Amniotic epithelial cell (primary cell): ENCODE data around the gene RNF220.

Experiments
- DNase-seq: peaks from one replicate; pipeline ENCODE4 v3.0.0-alpha.2; 2010; ENCODE audit warnings: low read depth

The RNF220 gene

DNA sequence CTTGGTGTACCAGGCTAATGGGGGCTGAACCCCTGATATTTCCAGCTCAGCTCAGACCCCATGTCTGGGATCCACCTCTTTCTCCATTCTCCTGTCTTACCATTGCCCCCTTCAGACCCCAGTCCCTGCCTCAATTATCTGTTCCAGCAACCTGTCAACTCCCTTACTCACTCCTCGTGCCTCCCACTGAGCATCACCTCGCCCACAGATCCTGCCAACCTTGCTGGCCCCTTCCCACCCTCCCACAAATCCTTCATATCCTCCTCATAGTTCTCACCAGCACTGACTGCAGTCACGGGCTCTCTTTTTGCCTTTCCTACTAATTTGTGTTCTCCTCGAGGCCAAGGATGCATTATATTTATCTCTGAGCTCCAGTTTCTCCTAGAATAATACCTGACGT, 206.4 kb downstream of the RNF220 start:
- DNase-seq: no peak

DNA sequence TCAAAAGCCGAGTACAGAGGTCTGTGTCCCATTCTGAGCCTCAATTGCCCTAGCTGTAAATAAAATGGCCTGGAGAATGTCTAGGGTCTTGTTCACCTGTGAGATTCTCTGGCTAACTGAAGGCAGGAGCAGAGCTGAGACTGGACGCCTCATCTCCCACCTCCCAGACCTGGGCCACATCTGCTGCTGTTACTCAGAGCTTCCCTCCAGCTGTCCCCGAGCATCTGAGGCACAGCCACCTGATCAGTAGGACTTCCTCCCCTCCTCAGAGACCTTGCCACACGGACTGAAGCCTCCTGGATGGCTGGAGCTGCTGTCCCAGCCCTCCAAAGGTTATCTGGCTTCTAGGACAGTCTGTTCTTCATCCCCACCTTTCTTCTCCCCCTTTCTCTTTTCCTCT, 206.8 kb downstream of the RNF220 start:
- DNase-seq: no peak

DNA sequence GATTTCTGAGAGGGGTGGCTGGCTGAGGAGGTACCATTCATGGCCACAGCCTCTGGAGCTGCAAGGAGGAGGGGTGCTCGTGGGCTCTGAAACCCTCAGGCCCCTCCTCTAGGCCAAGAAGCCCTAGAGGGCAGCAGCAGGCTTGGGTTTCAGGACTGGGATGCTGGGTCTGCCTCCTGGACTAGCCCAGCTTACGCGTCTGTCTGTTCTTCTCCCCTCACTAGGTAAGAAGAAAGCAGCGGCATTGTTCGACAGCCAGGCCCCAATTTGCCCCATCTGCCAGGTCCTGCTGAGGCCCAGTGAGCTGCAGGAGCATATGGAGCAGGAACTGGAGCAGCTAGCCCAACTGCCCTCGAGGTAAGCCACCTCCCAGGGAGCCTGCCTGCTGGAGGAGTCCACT, 208.9 kb downstream of the RNF220 start:
- no peak for DNase-seq

DNA sequence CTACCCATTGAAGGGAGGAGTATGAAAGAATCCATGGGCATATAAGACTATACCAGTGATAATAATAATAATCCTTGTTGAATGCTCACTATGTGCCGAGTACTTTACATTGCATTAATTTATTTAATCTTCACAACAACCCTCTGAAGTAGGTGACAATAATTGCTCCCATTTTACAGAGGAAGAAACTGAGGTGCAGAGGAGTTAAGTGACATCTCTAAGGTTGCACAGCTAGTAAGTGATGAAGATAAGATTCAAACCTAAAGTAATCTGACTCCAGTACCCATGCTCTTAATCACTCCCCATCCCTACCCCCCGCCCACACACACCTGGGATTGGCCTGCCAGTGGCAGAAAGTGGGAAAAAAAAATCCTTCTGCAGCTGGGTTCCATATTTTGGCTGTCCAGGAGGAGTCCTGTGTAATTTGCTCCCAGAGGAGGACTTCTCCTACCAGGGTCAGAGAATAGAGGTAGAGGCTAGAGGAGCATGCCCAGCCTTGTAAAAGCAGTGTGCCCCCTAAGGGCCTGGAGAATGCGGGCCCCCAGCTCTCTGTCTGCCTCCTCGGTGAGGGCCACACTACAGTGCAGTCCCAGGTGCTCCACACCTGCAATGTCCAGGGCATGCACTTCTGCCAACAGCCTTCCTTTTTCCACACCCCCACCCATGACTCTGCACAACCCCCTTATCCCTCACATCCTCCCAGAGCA, 211.4 kb downstream of the RNF220 start:
- DNase-seq: no peak

DNA sequence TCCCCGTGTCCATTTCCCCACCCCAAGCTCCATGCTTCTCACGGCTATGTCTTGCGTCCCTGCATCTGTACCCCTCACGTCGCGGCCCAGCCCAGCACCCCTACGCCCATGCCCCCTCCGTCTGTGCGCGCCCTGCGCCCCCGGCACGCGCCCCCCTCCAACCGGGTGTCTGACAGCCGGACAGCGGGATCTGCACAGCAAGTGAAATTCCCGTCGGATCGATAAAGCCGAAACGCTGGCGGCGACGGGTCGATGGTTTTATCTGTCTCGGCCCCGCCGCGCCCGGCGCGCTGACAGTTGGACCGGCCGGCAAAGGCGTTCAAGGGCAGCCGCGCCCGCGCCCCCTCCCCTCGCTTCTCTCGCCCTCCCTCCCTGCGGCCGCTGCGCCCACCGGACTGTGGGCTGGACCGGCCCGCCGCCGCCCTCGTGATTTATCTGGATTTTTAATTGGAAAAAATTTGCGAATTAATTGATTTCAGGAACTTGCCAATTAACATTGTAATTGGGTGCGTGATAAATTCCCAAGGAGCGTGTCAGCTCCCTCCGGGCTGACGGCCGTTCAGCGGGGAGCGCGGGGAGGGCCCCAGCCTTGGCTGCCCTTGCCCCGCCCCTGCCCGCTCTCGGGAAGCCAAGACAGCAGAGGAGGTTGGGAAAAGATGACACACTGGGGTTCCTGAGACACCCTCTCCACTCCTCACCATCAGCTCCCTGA, 212.1 kb downstream of the RNF220 start:
- DNase-seq: no peak

DNA sequence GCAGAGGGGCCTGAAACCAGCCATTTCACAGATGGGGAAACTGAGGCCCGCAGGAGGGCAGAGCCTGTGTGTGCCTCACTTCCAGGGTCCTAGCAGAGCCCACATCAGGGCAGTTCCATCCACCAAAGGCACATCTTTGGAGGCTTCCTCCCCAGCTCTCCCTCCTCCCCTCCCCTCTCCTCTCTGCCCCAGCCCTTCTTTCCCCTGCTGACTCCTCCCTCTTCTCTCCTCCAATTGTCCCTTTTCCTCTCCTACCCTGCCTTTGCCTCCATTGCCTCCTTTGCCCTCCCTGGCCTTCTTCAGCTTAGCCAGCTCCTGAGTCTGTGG, 212.6 kb downstream of the RNF220 start:
- DNase-seq: no peak

DNA sequence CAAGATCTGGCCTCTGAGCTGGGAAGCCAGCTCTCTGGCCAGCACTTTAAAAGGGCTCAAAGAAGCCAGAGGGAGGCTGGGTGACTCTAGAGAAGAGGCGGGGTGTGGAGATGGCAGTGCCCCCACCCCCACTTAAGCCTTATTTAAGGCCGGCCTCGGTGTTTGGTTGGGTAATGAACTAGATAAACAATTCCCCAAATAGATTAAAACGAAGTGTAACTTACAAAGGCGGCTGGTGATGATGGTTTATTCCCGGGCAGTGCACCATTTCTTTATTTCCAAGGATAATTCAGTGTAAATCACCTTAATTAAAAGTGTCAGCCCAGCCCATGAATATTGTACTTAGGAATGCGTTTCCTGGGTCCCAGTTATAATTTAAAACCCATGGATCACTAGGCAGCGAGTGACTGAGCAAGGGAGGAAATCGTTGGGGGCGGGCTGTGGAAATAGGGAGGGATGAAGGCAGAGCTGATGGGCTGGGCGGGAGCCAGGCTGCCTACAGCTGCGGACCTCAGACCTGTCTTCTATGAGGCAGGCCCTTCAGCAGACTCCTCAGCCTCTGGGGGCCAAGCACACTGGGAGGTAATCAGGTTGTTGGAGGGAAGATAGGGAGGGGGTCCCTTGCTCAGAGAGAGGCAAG, 214.3 kb downstream of the RNF220 start:
- DNase-seq: no peak

DNA sequence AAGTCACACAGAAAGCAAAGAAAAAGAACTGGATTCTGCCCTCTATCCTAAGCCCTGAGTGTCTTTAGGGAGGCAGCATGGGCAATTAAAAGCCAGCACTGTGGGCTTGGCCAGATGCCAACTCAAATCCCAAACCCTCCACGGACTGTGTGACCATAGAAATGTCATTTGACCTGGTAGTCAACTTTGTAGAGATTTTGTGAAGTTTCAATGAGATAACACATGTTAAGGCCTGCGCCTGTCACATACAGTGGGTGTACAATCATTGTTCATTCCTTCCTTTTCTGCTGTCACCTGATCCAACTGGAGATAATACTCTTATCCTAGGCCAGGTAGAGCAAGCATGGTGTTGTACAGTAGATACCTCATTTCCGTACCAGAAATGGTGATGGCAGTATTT, 215.0 kb downstream of the RNF220 start:
- DNase-seq: no peak

DNA sequence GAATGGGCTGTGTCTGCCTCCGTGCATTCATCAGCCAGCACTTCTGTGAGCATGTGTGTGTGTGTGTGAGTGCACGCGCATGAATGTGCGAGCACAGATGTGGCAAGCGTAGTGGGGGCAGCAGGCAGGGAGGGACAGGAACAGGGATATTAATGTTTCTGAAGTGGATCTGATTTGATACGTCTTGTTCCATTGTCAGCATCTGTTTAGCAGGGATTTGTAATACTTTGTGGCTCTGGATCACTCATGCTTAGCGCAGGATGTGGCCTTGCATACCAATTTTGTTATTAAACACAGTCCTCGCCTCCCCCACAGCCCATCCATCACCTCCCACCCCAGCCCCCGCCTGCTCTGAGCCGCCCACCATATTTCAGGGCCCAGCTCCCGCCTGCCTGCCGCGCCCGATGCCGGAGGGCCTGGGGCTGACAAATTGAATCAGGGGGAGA, 216.8 kb downstream of the RNF220 start:
- DNase-seq: peak; percentile 52

DNA sequence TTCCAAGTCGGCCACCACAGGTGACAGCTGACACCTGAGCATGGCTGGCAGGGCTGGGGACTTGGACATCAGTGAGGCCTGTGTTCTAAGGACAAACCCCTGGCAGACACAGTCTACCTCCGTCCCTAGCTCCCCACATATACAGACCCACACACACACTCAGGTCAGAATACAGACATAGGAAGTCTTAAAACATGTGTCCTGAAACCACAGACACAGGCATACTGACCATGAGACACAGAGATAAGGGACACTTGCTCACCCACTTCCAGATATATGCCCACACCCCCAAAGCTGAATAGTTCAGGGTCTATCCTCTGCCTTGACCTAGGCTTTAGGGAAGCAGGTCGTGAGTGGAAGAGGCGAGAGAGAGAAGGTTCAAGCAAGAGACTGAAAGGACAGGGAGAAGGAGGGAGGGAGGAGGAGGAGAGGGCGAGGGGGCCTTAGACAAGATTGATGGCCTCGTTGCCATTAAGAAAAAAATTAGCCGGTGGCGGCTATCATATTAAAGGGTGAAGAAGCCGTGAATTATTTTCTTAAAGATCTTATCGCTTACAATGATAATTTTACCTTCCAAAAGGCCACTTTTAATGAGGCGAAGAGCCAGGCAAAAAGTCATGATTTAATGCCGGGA, 219.3 kb downstream of the RNF220 start:
- no peak for DNase-seq

DNA sequence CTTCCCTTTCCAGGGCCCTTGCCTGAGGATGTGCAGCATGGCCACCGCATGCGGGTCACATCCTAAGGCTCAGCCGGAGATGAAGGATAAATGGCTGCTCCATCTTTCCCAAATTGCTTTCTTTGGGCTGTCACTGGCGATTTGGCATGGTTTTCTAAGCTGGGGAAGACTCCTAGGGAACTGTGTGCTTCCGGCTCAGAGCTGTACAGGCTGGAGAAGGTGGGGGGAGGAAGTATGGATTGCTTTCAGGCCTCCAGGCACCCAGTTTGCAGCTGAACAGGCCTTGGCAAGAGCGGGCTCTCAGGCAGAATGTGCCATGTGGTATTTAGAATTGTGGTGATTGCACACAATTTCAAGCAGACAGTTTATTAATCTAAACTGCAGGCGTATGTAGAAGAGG, 220.3 kb downstream of the RNF220 start:
- no peak for DNase-seq

DNA sequence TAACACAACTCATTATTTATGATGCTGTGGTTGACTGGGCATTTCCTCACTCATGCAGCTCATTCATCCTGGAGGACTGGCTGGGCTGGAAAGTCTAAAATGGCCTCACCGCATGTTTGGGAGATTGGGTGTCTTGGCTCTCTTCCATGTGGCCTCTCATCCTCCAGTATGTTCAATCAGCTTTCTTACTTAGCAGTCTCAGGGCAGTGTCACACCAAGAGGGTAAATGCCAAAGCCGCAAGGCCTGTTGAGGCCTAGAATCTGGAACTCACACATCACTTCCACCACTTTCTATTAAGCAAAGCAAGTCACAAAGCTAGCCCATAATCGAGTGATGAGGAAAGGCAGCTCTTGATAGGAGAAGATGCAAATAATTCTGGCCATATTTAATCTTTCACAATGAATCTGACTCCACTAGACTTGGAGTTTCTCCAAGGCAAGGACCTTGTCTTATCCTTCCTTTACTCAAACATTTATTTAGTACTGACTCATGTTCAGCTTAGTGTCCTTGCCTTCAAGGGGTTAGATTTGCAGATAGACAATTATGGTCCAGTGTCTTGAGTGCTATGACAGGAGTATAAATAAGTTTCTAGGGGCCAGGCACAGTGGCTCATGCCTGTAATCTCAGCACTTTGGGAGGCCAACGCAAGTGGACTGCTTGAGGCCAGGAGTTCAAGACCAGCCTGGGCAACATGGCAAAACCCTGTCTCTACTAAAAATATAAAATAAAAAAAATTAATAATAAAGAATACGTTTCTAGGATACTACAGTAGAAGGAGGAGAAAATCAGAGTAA, 224.1 kb downstream of the RNF220 start:
- DNase-seq: peak; percentile 94

DNA sequence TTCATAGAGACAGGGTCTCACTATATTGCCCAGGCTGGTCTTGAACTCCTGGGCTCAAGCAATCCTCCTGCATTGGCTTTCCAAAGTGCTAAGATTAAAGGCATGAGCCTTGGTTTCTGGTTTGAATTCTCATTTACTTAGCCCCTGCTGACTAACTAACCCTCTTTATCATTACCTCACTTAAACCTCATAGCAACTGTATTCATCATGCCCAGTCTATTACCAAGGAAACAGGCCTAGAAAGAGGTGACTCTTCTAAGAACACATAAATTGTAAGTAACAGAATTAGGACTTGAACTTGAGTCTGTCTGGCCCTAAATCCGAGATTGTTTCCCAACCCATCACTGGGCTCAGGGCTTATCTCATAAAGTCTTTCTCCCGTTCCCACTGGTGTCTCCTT, 225.1 kb downstream of the RNF220 start:
- DNase-seq: peak; percentile 82

DNA sequence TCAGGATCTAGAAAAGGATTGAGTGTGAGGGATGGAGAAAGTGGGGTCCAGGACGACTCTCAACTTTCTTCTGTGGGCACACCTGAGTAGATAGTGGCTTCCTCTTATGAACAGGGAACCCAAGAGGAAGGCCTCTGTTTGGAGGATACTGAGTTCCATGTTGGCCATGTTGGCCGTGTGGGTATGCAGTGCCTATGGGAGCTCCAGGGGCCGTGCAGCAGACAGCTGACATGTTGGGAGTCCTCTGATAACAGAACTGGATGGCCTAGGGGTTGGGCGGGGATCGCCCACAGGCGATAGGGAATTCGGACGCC, 226.2 kb downstream of the RNF220 start:
- no peak for DNase-seq

DNA sequence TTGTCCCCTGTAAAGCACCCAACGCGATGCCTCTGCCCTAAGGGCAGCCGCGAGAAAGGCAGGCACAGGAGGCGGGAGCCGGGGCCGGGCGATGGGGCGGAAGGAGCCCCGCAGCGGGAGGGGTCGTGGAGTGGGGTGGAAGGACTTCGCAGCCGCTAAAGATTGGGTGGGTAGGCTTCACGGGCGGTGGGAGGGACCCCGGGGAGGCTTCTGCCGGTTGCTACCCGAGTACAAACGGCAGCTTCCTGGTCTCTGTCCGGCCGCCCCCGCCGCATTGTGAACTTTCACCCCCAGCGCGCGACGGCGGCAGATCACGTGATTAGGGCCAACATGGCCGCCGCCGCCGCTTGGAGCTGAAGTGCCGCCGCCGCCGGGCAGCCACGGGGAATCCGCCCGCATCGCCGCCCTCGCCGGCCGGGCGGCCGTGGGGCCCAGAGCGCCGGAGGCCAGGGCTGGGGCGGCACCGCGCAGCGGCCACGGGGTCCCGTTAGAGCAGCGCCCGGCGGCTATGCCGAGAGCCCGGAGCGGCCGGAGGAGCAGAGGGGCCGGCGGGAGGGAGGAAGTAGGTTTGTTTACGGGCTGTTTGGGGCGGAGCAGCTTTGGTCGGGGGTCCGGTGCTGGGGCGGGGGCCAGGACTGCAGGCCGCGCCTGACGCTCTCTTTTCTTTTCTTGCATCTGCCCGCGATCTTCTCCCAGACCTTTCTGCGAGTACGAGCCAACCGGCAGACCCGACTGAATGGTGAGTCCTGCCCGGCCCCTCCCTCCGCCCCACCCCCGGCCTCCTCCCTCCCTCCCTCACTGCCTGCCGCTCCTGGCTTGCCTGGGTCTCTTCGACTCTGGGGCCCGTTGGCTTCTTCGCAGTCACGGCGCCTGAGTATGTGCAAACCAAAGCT, 226.8 kb downstream of the RNF220 start:
- peak; percentile 79 for DNase-seq

DNA sequence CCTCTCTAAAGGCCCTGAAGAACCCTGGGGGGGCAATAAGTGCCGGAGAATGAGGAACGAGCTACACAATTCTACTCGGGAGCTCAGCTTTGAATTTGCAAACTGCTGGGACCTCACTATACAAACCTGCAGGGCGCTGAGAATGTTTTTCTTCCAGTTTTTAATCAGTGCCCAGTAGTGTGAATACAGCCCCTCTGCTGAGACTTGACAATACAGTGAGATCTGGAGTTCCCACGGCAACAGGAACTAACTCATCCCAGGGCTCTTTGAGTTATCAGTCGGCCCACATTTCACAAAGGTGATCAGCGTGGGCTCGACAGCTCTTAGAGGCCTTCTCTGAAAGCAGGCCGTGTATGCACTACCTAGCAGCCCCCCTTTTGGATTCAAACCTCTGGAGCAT, 227.5 kb downstream of the RNF220 start:
- DNase-seq: peak; percentile 47

DNA sequence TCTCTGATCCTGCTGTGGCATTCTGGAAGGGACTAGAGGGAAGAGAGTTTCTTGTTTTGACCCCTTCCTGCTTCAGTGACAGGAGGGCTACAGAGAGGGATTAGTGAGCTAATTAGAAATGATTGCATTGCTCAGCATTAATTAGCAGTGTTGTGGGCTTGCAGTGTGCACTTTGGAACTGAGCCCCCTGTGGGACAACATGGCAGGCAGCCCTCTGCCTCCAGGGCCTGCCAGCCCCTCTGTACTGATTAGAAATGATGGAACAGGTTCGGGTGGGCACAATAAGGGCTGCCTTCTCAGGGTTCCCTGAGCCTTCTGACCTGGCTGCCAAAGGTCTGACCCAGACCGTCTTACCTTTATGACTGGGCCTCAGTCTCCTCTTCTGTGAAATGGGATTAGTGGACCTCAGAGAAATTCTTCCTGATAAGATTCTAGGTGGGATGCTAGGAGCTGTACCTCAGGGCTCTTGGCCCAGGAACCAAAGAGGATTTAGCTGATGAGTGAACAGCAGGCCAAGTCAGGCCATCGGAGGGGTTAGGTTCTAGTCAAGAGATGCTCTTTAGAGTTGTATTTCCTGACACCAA, 229.6 kb downstream of the RNF220 start:
- DNase-seq: no peak

DNA sequence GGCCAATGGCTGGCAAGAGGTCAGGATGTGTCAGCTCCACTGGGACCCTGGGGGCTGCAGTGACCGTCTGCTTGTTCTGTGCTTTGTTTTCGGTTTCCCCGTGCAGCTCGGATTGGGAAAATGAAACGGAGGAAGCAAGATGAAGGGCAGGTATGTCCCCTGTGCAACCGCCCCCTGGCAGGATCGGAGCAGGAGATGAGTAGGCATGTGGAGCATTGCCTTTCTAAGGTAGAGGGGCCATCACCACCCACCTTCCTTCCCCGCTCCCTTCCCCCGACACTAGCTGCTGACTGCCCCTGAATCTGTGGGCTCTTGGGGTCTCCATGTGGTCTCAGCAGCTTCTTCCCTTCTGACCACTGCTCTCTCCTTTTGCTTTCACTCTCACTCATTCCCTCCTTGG, 230.4 kb downstream of the RNF220 start:
- DNase-seq: no peak

DNA sequence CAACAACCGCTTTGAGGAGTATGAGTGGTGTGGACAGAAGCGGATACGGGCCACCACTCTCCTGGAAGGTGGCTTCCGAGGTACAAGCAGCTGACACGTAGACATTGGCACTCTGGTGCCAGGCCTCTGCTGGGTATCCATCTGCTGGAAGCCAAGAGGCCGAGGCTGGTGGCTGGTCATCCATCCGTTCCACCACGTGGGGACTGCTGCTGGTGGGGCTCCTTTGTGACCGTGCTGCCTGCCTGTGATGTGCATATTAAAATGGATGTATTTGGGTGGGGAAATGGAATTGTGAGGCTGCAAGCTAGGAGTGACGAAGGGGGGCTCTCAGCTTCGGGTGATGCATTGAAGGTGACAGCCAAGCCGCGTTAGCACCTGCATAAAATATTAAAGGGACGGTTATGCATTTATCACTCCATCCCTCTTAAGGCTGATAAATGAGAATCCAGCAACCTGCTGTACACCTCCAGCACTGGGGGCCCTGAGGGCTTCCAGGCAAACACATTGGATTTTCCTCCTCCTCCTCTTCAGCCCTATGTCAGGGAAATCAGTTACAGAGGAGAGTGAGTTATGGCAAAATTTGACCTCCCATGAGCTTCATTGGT, 231.1 kb downstream of the RNF220 start:
- DNase-seq: no peak
